ENCODE measurements around the gene PCDHA8.
"Not testable (repeated sequence)": the region's sequence is repeated elsewhere in the genome, so short reads cannot be mapped to it uniquely, and the experiment has no call there.

Gene PCDHA8

DNA sequence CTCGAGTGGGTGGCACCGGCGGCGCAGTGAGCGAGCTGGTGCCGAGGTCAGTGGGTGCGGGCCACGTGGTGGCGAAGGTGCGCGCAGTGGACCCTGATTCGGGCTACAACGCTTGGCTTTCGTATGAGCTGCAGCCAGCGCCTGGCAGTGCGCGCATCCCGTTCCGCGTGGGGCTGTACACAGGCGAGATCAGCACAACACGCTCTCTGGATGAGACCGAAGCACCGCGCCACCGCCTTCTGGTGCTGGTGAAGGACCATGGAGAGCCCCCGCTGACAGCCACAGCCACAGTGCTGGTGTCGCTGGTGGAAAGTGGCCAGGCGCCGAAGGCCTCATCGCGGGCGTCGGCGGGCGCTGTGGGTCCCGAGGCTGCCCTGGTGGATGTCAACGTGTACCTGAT, 17.5 kb upstream of the PCDHA8 start:
- Histone ChIP-seq H4K20me1 (ENCODE audit: insufficient read depth, low read length, poor library complexity, severe bottlenecking) (no peaks in the 10 kb centered on the region), H3K36me3 (ENCODE audit: insufficient read depth, low read length) (no peaks in the 10 kb centered on the region)
- TF ChIP-seq EZH2phosphoT487 (IDR thresholded peaks at IDR 0.05; ENCODE audit: borderline replicate concordance) = no peak
- TF ChIP-seq, protein P1, sequence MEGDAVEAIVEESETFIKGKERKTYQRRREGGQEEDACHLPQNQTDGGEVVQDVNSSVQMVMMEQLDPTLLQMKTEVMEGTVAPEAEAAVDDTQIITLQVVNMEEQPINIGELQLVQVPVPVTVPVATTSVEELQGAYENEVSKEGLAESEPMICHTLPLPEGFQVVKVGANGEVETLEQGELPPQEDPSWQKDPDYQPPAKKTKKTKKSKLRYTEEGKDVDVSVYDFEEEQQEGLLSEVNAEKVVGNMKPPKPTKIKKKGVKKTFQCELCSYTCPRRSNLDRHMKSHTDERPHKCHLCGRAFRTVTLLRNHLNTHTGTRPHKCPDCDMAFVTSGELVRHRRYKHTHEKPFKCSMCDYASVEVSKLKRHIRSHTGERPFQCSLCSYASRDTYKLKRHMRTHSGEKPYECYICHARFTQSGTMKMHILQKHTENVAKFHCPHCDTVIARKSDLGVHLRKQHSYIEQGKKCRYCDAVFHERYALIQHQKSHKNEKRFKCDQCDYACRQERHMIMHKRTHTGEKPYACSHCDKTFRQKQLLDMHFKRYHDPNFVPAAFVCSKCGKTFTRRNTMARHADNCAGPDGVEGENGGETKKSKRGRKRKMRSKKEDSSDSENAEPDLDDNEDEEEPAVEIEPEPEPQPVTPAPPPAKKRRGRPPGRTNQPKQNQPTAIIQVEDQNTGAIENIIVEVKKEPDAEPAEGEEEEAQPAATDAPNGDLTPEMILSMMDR (conservative IDR thresholded peaks at IDR 0.05; ENCODE audit: low read length) = no peak

GRCh38 chr5:140827704-140828361, 13.2 kb upstream of the PCDHA8 start, which contains the start of gene PCDHA6:
Gene PCDHA6, plus strand, starts transcription at chr5:140827960. Its CDS starts 132 bp downstream, at chr5:140828092.
- no peaks in the 10 kb centered on the region for H3K9me2 ChIP-seq (replicated peaks; ENCODE audit: low read depth, low read length)
- H3K9ac ChIP-seq (ENCODE audit: low read depth, low read length, poor library complexity, severe bottlenecking) = no peak within 1 kb of the TSS
- H2AFZ ChIP-seq (ENCODE audit: low read length) = no peak within 1 kb of the TSS
- H3K36me3 ChIP-seq (ENCODE audit: insufficient read depth, low read length) = no peaks in the 10 kb centered on the region
- H3K4me1 ChIP-seq (ENCODE audit: insufficient read depth, low read length, poor library complexity, severe bottlenecking) = no peaks in the 10 kb centered on the region
- no peaks in the 10 kb centered on the region for H4K20me1 ChIP-seq (ENCODE audit: insufficient read depth, low read length, poor library complexity, severe bottlenecking)
- H3K4me2 ChIP-seq (ENCODE audit: low read depth, low read length, poor library complexity, severe bottlenecking) = no peak within 1 kb of the TSS
- TF ChIP-seq, protein P1 (conservative IDR thresholded peaks at IDR 0.05; ENCODE audit: low read length) = no peak
- no peaks in the 10 kb centered on the region for H3K27me3 ChIP-seq (ENCODE audit: insufficient read depth, low read length, poor library complexity, severe bottlenecking)
- H3F3A ChIP-seq (ENCODE audit: low read depth) = no peaks in the 10 kb centered on the region
- H3K79me2 ChIP-seq (ENCODE audit: insufficient read depth, low read length) = no peaks in the 10 kb centered on the region
- H3K4me3 ChIP-seq (ENCODE audit: low read length, poor library complexity, severe bottlenecking) = no peak within 1 kb of the TSS
- no peaks in the 10 kb centered on the region for H3K9me3 ChIP-seq (ENCODE audit: insufficient read depth, low read depth, low read length)

More for the DNA sequence above, 17.5 kb upstream of the PCDHA8 start:
- Histone ChIP-seq H2AFZ (ENCODE audit: low read length) (no peak overlapping the region), H3K4me2 (ENCODE audit: low read depth, low read length, poor library complexity, severe bottlenecking) (no peak overlapping the region), H3K9ac (ENCODE audit: low read depth, low read length, poor library complexity, severe bottlenecking) (no peak overlapping the region), H3K9me2 (replicated peaks; ENCODE audit: low read depth, low read length) (no peaks in the 10 kb centered on the region), H3K27me3 (ENCODE audit: insufficient read depth, low read length, poor library complexity, severe bottlenecking) (no peaks in the 10 kb centered on the region), H3K4me1 (ENCODE audit: insufficient read depth, low read length, poor library complexity, severe bottlenecking) (no peaks in the 10 kb centered on the region), H3K4me3 (ENCODE audit: low read length, poor library complexity, severe bottlenecking) (no peak overlapping the region), H3K79me2 (ENCODE audit: insufficient read depth, low read length) (no peaks in the 10 kb centered on the region), H3F3A (ENCODE audit: low read depth) (no peaks in the 10 kb centered on the region), H3K9me3 (ENCODE audit: insufficient read depth, low read depth, low read length) (no peaks in the 10 kb centered on the region; the same call in 1 of the 2 replicates)

DNA sequence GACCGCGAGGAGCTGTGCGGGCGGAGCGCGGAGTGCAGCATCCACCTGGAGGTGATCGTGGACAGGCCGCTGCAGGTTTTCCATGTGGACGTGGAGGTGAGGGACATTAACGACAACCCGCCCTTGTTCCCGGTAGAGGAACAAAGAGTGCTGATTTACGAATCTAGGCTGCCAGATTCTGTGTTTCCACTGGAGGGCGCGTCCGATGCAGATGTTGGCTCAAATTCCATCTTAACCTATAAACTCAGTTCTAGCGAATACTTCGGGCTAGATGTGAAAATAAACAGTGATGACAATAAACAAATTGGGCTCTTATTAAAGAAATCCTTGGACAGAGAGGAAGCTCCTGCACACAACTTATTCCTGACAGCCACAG, 12.6 kb upstream of the PCDHA8 start:
- TF ChIP-seq, protein P1 (conservative IDR thresholded peaks at IDR 0.05; ENCODE audit: low read length) = no peak
- TF ChIP-seq EZH2phosphoT487 (IDR thresholded peaks at IDR 0.05; ENCODE audit: borderline replicate concordance) = no peak

GRCh38 chr5:140829511-140830501, 11.2 kb upstream of the PCDHA8 start:
- H3K4me3 ChIP-seq (ENCODE audit: low read length, poor library complexity, severe bottlenecking); H3K4me2 ChIP-seq (ENCODE audit: low read depth, low read length, poor library complexity, severe bottlenecking); H3K4me1 ChIP-seq (ENCODE audit: insufficient read depth, low read length, poor library complexity, severe bottlenecking); H3K9me2 ChIP-seq (replicated peaks; ENCODE audit: low read depth, low read length); H2AFZ ChIP-seq (ENCODE audit: low read length); H4K20me1 ChIP-seq (ENCODE audit: insufficient read depth, low read length, poor library complexity, severe bottlenecking); H3K36me3 ChIP-seq (ENCODE audit: insufficient read depth, low read length); H3F3A ChIP-seq (ENCODE audit: low read depth); H3K9me3 ChIP-seq (ENCODE audit: insufficient read depth, low read depth, low read length); H3K27me3 ChIP-seq (ENCODE audit: insufficient read depth, low read length, poor library complexity, severe bottlenecking); H3K9ac ChIP-seq (ENCODE audit: low read depth, low read length, poor library complexity, severe bottlenecking); H3K79me2 ChIP-seq (ENCODE audit: insufficient read depth, low read length): not testable (repeated sequence)

More for the DNA sequence above, 12.6 kb upstream of the PCDHA8 start:
- no peaks in the 10 kb centered on the region for H3F3A ChIP-seq (ENCODE audit: low read depth)
- no peaks in the 10 kb centered on the region for H3K9me2 ChIP-seq (replicated peaks; ENCODE audit: low read depth, low read length)
- H2AFZ ChIP-seq (ENCODE audit: low read length) = no peak overlapping the region
- no peak overlapping the region for H3K4me2 ChIP-seq (ENCODE audit: low read depth, low read length, poor library complexity, severe bottlenecking)
- no peaks in the 10 kb centered on the region for H3K27me3 ChIP-seq (ENCODE audit: insufficient read depth, low read length, poor library complexity, severe bottlenecking)
- H3K36me3 ChIP-seq (ENCODE audit: insufficient read depth, low read length) = no peaks in the 10 kb centered on the region
- H3K4me1 ChIP-seq (ENCODE audit: insufficient read depth, low read length, poor library complexity, severe bottlenecking) = no peaks in the 10 kb centered on the region
- H3K79me2 ChIP-seq (ENCODE audit: insufficient read depth, low read length) = no peaks in the 10 kb centered on the region
- H3K4me3 ChIP-seq (ENCODE audit: low read length, poor library complexity, severe bottlenecking) = no peak overlapping the region
- no peaks in the 10 kb centered on the region for H4K20me1 ChIP-seq (ENCODE audit: insufficient read depth, low read length, poor library complexity, severe bottlenecking)
- no peaks in the 10 kb centered on the region for H3K9me3 ChIP-seq (ENCODE audit: insufficient read depth, low read depth, low read length)
- H3K9ac ChIP-seq (ENCODE audit: low read depth, low read length, poor library complexity, severe bottlenecking) = no peak overlapping the region
